Tibial nerve (tissue), 4 donors: Measurements from ENCODE around the gene AP1B1.

Source experiments
- EP300 ChIP-seq, 2 donors: sonication (generic); formaldehyde crosslinking; IDR thresholded peaks; one replicate each; pipeline ENCODE4 v1.6.1; 2017; ENCODE audit warnings: antibody characterized with exemption in 2 of 2, mild to moderate bottlenecking in 1 of 2
- POLR2A ChIP-seq, 2 donors: fragments of 450-650 bp; IDR thresholded peaks; one replicate each; pipeline ENCODE4 v1.6.1; 2017; ENCODE audit warnings: antibody characterized with exemption in 2 of 2, mild to moderate bottlenecking in 2 of 2, moderate library complexity in 2 of 2
- TF ChIP-seq, protein P1 (sequence below), 5 experiments: fragments of 200-600 bp in 3 of 5; fragments of 450-650 bp in 2 of 5; sonication (generic) in 3 of 5; IDR thresholded peaks; one replicate each; pipeline ENCODE4 v1.5.1; 2016 to 2019; ENCODE audit warnings: antibody characterized with exemption in 5 of 5, mild to moderate bottlenecking in 3 of 5, moderate library complexity in 2 of 5

GRCh38 chr22:29370537-29370936 is 17.8 kb downstream of the AP1B1 start:
- TF ChIP-seq POLR2A (IDR thresholded peaks at IDR 0.05) (no peak), EP300 (IDR thresholded peaks at IDR 0.05) (no peak)
- TF ChIP-seq, protein P1, sequence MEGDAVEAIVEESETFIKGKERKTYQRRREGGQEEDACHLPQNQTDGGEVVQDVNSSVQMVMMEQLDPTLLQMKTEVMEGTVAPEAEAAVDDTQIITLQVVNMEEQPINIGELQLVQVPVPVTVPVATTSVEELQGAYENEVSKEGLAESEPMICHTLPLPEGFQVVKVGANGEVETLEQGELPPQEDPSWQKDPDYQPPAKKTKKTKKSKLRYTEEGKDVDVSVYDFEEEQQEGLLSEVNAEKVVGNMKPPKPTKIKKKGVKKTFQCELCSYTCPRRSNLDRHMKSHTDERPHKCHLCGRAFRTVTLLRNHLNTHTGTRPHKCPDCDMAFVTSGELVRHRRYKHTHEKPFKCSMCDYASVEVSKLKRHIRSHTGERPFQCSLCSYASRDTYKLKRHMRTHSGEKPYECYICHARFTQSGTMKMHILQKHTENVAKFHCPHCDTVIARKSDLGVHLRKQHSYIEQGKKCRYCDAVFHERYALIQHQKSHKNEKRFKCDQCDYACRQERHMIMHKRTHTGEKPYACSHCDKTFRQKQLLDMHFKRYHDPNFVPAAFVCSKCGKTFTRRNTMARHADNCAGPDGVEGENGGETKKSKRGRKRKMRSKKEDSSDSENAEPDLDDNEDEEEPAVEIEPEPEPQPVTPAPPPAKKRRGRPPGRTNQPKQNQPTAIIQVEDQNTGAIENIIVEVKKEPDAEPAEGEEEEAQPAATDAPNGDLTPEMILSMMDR (IDR thresholded peaks at IDR 0.05): no peak
